ENCODE results near the gene SETDB2.

SETDB2 gene

GRCh38 chr13:49428041-49428763 lies 15.9 kb upstream of the SETDB2 start:
- in situ Hi-C loops (cut with MboI; ENCODE audit: low sequenced_read_pairs), result no loop called here

DNA sequence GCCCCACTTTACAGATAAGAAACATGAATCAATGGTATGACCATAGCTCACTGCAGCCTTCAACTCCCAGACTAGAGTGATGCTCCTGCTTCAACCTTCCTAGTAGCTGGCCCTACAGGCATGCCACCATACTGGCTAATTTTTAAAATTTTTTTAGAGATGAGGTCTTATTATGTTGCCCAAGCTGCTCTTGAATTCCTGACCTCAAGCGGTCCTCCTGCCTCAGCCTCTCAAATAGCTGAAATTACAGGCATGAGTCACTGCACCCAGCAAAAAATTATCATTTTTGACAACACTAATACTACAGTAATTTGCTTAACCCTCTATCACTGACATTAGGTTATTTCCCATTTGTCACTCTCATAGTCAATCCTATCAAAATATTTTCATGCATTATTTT lies 15.0 kb upstream of the SETDB2 start:
- in situ Hi-C loops (cut with MboI; ENCODE audit: low sequenced_read_pairs), result no loop called here

GRCh38 chr13:49435992-49436391 lies 8.1 kb upstream of the SETDB2 start:
- in situ Hi-C loops (cut with MboI; ENCODE audit: low sequenced_read_pairs), result no loop called here

DNA sequence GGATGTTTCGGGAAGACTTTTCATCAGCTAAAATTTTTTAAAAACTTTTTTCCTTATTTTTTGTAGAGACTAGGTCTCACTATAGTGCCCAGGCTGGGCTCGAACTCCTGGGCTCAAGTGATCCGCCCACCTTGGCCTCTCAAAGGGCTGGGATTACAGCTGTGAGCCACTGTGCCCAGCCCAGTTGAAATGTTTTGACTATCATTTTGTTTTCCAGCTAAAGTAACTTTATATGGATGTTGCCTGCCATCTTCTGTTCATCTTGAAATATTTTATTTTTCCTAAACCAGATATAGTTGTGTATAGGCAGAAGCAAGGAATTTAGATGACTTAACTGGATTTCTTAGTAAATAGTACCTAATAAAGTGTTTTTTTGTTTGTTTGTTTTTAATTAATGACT lies 7.2 kb upstream of the SETDB2 start:
- in situ Hi-C loops (cut with MboI; ENCODE audit: low sequenced_read_pairs), result no loop called here

DNA sequence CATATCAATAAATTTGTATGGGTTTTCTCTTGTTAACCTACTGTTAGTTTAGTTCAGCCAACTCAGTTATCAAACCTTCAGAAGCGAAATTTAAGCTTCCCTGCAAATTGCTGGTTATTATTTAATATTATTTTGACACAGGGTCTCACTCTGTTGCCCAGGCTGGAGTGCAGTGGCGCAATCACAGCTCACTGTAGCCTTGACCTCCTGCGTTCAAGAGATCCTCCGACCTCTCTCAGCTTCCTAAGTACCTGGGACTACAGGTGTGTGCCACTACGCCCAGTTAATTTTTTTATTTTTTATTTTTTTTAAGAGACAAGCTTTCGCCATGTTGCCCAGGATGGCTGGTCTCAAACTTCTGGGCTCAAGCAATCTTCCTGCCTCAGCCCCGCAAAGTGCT lies 6.4 kb upstream of the SETDB2 start:
- in situ Hi-C loops (cut with MboI; ENCODE audit: low sequenced_read_pairs), result no loop called here

DNA sequence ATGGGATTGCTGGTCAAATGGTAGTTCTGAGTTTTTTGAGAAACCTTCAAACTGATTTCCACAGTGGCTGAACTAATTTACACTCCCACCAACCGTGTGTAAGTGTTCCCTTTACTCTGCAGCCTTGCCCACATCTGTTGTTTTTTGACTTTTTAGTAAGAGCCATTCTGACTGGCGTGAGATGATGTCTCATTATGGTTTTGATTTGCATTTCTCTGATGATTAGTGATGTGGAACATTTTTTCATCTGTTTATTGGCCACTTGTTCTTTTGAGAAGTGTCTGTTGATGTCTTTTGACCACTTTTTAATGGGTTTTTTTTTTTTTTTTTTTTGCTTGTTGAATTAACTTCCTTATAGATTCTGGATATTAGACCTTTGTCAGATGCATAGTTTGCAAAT lies 4.5 kb upstream of the SETDB2 start:
- in situ Hi-C loops (cut with MboI; ENCODE audit: low sequenced_read_pairs), result no loop called here

GRCh38 chr13:49441312-49441711 lies 2.8 kb upstream of the SETDB2 start:
- in situ Hi-C loops (cut with MboI; ENCODE audit: low sequenced_read_pairs), result no loop called here

- in situ Hi-C loops (cut with MboI; ENCODE audit: low sequenced_read_pairs), result no loop called here
Observed at GRCh38 chr13:49441846-49442245, 2.2 kb upstream of the SETDB2 start.

- in situ Hi-C loops (cut with MboI; ENCODE audit: low sequenced_read_pairs), result no loop called here
Observed at GRCh38 chr13:49443357-49443703, 744 bp upstream of the SETDB2 start.

DNA sequence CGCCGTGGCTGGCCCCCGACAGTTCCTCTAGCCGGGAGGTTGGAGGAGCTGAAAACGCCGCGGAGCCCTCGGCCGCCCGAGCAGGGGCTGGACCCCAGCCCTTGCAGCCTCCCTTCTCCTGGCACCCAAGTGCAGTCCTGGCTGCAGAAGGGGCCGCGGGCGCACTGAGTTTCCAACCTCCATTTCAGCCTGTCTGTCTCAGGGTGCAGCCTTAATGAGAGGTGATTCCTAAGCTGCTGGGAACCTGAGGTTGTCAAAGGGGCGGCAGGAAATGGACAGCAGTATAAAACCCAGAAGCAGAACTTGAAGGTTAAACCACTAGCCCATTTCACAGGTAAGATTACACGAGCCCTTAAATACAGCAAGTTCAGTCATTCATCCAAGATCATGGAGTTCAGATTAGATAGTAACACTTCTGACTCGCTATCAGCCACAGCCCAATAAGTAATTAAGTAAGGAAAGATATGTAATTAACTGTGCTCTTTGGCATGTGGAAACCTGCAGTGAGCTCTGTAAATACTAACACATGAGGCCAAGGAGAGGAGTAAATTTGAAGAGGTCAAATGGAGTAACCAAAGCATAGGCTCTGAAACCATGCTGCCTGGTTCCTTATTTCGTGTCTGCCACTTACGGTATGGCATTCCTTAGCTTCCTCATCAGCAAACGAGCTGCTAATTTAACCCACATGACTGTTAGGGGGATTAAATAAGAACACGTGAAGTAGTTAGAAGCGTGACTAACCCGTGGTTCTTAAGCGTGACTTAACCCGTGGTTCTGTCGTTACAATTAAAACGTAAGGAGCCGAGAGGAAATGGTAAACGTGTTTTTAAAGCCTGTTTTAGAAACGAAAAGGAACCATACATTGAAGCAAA lies 686 bp downstream of the SETDB2 start:
- in situ Hi-C loops (cut with MboI; ENCODE audit: low sequenced_read_pairs), result no loop called here

- in situ Hi-C loops (cut with MboI; ENCODE audit: low sequenced_read_pairs), result no loop called here
Observed at GRCh38 chr13:49446473-49446872, 2.4 kb downstream of the SETDB2 start.

- in situ Hi-C loops (cut with MboI; ENCODE audit: low sequenced_read_pairs), result no loop called here
Observed at GRCh38 chr13:49448753-49449152, 4.7 kb downstream of the SETDB2 start.

GRCh38 chr13:49450105-49450819 lies 6.2 kb downstream of the SETDB2 start:
- in situ Hi-C loops (cut with MboI; ENCODE audit: low sequenced_read_pairs), result no loop called here

DNA sequence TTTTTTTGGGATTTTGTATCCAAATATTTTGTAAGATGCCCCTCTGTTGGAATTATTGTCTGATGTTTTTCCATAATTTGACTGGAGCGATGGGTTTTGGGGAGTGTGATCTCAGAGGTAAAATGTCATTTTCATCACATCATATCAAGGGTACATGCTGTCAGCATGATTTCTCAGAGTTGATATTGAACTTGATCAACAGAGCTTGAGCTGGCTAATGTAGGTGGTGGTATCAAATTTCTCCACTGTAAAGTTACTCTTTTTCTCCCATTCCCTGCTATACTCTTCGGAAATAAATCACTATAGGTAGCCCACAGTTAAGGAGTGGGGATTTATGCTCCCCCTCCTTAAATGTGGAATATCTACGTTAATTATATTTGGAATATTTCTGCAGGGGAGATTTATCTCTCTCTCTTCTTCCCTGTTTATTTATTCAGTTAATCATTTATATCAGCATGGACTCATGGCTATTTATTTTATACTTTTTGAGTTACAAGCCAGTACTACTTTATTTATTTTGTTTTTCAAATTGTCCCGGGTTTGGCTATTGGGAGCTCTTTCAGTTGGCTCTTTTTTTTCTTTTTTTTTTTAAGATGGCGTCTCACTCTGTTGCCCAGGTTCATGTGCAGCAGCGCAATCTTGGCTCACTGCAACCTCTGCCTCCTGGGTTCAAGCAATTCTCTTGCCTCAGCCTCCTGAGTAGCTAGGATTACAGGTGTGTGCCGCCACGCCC lies 8.8 kb downstream of the SETDB2 start:
- in situ Hi-C loops (cut with MboI; ENCODE audit: low sequenced_read_pairs), result no loop called here

DNA sequence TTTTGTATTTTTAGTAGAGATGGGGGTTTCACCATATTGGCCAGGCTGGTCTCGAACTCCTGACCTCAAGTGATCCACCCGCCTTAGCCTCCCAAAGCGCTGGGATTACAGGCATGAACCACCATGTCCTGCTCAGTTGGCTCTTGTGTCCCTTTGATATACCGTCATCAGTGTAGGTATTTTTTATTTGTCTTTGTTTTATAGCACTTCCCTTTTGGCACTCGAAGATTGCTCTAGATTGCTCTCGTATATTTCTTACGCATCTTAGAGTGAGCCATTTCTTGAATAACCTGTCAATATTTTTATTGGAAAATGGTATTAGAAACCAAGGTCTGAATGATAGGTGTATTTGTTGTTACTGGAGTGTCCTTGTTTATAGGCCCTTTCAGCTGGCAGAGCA lies 9.4 kb downstream of the SETDB2 start:
- in situ Hi-C loops (cut with MboI; ENCODE audit: low sequenced_read_pairs), result no loop called here

DNA sequence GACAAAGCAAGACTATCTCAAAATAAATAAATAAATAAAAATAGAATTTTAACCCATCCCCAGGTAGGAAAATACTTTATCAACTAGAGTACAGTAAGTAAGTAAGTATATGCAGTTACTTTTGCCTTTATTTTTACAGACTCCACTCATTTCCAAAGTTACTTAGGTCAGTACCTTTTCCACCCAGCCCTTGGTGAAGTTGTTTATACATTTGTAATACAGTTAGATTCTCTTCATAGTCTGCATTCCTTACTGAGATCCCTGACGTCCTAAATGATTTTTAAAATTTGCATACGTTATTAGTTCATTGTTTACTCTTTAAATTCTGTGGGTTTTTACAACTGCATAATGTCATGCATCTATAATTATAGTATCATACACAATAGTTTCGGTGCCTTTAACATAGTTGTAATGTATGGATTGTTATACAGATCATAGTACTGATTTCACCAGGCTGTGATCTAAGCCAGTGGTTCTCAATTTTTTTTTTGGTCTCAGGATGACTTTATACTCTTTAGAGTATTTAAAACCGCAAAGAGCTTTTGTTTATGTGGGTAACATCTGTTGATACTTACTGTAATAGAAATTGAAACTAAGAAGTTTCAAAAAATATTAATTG lies 10.4 kb downstream of the SETDB2 start:
- in situ Hi-C loops (cut with MboI; ENCODE audit: low sequenced_read_pairs), result no loop called here

DNA sequence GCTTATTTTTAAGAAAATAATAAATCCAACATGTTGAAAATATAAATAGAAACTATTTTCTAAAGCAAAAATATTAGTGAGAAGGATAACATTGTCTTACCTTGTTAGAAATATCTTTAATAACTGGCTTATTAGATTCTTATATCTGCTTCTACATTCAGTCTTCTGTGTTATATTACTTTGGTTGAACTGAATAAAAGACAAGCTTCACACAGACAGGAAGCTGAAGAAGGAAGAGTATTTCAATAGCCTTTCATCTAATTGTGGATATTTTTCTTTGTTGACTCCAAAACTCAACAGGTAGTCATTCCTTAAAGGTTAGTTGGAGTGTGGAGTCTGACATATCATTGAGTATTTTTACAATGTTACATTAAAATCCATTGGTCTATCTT lies 10.9 kb downstream of the SETDB2 start:
- in situ Hi-C loops (cut with MboI; ENCODE audit: low sequenced_read_pairs), result no loop called here

DNA sequence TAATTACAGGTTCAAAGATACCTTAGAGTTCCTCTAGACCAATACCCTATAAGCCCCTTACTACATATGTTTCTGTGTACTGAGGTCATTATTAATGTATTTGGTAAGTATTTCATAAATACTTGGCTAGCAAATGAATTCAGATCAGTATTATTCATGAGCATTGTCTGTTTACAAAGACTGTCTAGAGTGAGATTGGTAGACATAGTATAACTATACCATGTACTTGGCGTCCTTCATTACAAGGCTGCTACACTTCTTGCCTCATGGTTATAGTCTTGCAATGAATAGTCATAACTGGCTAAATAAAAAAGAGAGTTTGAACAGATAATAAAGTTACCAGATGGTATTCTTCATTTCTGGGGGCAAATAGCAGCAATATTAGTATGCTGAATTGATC lies 12.1 kb downstream of the SETDB2 start:
- in situ Hi-C loops (cut with MboI; ENCODE audit: low sequenced_read_pairs), result no loop called here

DNA sequence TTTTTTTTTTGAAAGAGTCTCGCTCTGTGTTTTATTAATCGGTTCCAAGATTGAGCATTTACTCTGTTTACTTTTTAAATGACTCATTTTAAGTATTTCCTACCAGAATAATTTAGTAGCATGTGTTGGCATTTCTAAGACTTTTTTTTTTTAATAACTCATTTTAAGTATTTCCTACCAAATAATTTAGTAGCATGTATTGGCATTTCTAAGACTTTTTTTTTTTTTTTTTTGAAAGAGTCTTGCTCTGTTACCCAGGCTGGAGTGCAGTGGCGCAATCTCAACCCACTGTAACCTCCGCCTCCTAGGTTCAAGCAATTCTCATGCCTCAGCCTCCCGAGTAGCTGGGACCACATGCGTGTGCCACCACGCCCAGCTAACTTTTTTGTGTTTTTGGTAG lies 13.1 kb downstream of the SETDB2 start:
- in situ Hi-C loops (cut with MboI; ENCODE audit: low sequenced_read_pairs), result no loop called here

DNA sequence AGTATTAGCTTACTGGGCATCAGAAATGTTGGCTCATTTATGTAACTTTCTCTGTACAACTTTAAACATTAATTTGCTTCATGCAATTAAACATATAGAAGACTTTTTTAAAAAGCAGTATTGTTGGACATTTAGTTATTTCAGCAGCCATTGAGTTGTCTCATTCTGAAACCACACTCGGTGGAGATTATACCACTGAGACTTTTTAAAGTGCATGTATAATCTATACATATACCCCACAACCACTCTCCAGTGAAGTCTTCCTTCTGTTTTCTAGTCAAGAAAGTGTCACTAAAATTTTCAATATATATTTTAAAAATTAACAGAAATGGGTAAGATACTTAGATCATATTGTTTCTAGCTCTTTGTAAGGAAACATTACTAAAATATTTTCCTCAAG lies 15.5 kb downstream of the SETDB2 start:
- in situ Hi-C loops (cut with MboI; ENCODE audit: low sequenced_read_pairs), result no loop called here

- in situ Hi-C loops (cut with MboI; ENCODE audit: low sequenced_read_pairs), result no loop called here
Observed at GRCh38 chr13:49464085-49464484, 20.0 kb downstream of the SETDB2 start.
